ENCODE results near the gene ATP5F1B. TPM values are rescaled to one million over a fixed set of nuclear protein-coding genes. Genes with fewer than 3 reads are reported as not detected.

The ATP5F1B gene
- total and polyA plus RNA-seq, 9 of the 15 experiments (the other 6 are each of a cell fraction or from before 2014, with no cell fraction given), result 908 to 3,125 (median 1,482) TPM

- peak in 1 of 3 experiments; percentile 43; a peak in 1 of 6 replicates for TF ChIP-seq ZBTB11 (CRISPR knock-in tag; IDR thresholded peaks at IDR 0.05)
- no peak for TF ChIP-seq ATF6 (CRISPR knock-in tag; IDR thresholded peaks at IDR 0.05)
- no peak for TF ChIP-seq ZNF717 (CRISPR knock-in tag; IDR thresholded peaks at IDR 0.05)
- peak; percentile 61 to 67; a peak in 3 of 4 replicates for TF ChIP-seq FOXA3 (CRISPR knock-in tag; conservative IDR thresholded peaks at IDR 0.05 in 1 of 2, IDR thresholded peaks at IDR 0.05 in 1 of 2)
- TF ChIP-seq TSC22D4 (tag; IDR thresholded peaks at IDR 0.05), result no peak
- peak; percentile 5; the same call in 1 of the 2 replicates for TF ChIP-seq MTA2 (IDR thresholded peaks at IDR 0.05; ENCODE audit: low read depth)
- TF ChIP-seq ZSCAN29 (IDR thresholded peaks at IDR 0.05), result no peak
- no peak for TF ChIP-seq ELF4 (CRISPR knock-in tag; IDR thresholded peaks at IDR 0.05)
- no peak for TF ChIP-seq HMGN3 (IDR thresholded peaks at IDR 0.05; ENCODE audit: borderline replicate concordance, extremely low read depth, insufficient read length, low read depth, low read length)
- 0 out of 2 replicates have a peak, but pooled peaks have one; percentile 56 for TF ChIP-seq ERF (CRISPR knock-in tag; IDR thresholded peaks at IDR 0.05)
- no peak for TF ChIP-seq ZBTB1 (CRISPR knock-in tag; IDR thresholded peaks at IDR 0.05; ENCODE audit: borderline replicate concordance, low read depth)
- no peak for TF ChIP-seq NONO (IDR thresholded peaks at IDR 0.05; ENCODE audit: low read depth in 2 of 2, low read length in 1 of 2)
- TF ChIP-seq OTX1 (CRISPR knock-in tag; IDR thresholded peaks at IDR 0.05), result no peak; the same call in 1 of the 2 replicates
- TF ChIP-seq ZBTB8A (IDR thresholded peaks at IDR 0.05; ENCODE audit: partially characterized antibody), result no peak
- no peak for TF ChIP-seq NR2C2 (CRISPR knock-in tag; IDR thresholded peaks at IDR 0.05)
- peak; percentile 36; the same call in 1 of the 2 replicates for TF ChIP-seq NR2C2 (tag; IDR thresholded peaks at IDR 0.05)
- TF ChIP-seq ZBTB9 (CRISPR knock-in tag; IDR thresholded peaks at IDR 0.05), result no peak
- TF ChIP-seq ZZZ3 (IDR thresholded peaks at IDR 0.05), result no peak
- no peak for TF ChIP-seq PYGO2 (tag; IDR thresholded peaks at IDR 0.05)
- peak; percentile 29 for TF ChIP-seq ZFP36 (IDR thresholded peaks at IDR 0.05; ENCODE audit: low read depth, low read length, partially characterized antibody)
- no peak for TF ChIP-seq CBFA2T2 (conservative IDR thresholded peaks at IDR 0.05)
These were observed 8.9 kb downstream of the ATP5F1B start (continued) for GRCh38 chr12:56636675-56637540.
